GM19463 (cell line): ENCODE measurements around the gene BRF1.

Source experiments
- ATAC-seq: cut with Tn5 transposase; IDR thresholded peaks from one replicate; pipeline ENCODE4 v1.9.1; 2021; ENCODE audit warnings: mild to moderate bottlenecking, moderate library complexity; ENCODE audit not compliant: unreplicated experiment

The BRF1 gene

DNA sequence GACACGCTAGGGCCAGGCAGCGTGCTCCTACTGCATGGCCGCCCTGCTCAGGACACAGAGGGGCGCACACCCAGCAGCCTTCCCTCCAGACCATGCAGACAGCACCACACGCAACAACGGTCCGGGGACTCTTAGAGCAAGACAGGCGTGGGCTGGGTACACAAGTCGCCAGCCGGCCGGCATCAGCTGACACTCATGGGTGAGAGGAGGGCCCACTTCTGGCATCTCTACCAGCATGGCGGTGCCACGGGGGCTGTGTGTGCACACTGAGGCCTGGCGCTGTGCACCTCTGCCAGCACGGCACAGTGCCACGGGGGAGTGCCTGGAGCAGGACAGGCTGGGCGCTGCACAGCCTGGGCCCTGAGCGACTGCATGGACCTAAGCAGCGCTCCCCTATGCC, 59.2 kb downstream of the BRF1 start:
- ATAC-seq, result no peak

DNA sequence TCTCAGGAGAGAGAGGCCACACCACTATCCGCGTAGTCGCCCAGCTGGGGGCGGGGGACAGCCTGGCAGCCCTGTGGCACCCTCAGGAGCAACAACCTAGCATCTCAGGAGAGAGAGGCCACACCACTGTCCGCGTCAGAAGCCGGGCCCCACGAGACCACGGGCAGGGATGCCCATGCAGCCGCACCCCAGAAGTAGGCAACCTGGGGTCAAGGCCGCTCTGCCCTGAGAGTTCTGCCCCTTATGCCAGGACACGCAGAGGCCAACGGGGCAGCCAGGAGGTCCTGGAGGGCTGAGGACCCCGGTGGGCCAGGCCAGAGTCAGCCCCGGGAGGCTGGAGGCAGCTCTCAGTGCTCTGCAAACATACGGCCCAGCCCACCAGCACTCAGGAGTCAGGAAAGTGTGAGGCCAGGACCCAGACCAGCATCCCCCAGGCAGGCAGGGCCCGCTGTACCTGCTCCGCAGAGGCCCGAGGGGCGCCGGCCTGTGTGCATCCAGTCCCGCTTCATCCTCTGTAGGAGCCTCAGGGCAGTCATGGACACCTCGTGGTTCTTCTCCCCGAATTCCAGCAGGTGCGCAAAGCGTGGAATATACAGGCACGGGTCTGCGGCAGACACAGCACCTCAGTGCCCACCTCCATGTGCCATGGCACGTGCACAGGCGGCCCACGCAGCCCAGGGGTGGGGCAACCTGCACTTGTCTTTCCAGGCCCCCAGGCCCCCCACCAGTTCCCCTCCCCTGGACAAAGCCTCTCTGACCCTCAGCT, 59.8 kb downstream of the BRF1 start:
- no peak for ATAC-seq

DNA sequence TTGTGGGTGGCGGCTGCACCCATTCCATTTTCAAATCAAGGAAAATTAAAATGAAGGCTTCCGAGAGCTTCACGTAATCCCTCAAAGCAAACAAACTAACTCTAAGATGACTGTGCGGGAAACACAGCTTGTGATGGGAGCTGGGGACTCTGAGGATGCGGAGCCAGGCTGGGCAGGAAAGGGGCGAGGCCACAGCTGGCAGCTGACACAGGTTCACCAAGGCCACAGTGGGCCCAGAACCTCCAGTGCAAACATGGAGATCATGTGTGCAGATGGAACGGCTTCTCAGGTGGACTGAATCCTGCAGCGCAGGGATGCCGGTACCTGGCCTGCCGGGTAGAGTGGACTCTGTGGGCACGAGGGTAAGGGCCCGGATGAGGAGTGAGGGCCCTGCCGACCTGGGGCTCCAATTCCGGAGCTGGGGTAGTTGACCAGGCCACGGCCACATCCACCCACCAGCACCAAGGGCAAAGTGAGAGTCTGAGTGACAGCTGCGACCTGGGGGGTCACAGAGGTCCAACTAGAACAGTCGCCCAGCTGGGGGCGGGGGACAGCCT, 71.6 kb downstream of the BRF1 start:
- ATAC-seq, result no peak

DNA sequence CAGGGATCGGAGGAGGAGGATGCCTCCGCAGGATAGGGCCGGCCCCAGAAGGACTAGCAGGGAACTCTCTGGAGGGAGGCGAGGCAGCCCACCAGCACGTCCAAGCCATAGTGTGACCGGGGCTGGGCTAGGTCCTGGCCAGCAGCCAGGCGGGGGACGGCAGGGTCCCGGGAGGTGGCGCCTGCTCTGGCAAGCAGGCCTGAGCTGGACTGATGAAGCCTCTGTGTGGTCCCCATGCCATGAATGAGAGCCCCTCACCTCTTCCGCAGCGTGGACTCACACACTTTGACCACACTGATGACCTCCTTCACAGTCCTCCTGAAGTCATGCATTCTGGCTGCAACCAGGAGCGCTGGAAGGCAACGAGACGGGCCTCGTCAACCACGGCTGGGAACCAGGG, 72.2 kb downstream of the BRF1 start:
- no peak for ATAC-seq

DNA sequence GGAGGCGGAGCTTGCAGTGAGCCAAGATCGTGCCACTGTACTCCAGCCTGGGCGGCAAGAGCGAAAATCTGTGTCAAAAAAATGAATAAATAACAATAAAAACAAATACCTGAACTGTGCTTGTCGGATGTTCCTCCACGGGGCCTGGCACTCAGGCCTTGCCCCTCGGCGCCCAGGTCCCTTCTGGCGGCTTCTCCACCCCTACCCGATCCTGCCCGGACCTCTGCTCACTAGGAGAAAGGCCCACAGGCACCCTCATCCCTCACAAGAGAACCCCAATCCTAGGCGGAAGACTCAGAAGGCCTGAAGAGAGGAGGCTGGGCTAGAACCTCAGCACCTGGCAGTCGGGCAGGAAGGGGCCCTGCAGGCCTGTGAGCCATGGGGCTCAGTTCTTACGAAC, 73.5 kb downstream of the BRF1 start:
- no peak for ATAC-seq

DNA sequence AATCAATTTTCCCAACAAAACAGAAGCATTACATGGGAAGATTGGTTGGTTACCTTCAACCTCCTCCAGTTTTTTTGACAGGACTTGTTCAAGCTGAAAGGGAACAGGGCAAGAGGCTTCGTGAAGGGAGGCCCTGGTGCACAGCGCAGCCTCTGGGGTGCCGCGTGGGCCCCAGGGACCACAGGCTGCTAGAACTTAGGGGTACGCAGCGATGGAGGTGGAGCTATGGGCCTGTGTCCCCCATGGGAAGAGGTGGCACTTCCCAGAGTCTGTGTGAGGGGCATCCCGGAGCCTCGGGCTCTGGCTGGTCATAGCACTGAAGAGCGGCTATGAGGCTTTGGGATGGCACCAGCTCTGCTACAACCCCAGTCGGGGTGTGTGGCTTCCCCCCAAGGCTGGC, 74.6 kb downstream of the BRF1 start:
- ATAC-seq, result no peak

DNA sequence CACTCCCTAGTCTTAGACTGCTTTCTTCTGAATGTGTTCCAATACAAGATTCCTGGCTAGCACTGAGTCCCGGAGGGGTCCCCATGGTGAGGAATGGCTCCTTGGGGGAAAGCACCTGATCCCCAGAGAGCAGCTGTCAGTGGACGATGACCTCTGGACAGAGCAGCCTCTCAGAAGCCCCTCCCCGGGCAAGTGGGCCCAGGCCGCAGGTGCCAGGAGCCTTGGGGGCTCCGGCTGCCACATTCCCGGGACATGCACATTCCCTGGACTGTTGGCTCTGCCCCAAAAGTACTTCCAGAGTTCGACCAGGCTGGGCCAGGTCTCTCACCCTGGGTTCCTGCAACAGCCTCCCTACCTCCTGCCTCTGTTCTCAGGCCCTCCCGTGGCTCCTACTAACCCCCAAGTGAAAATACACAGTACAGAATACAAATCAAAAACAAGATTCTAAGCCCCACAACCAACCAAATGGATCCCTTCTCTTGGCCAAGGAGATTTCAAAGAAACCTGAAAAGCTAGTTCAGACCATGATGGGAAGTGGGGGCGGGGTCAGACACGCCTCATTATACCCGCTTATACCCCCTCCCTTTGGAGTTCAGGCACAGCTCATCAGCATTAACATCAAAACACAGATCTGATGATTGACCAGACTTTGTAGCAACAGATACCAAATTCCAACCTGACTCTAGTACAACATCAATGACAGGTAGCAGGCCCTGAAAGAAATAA, 75.8 kb downstream of the BRF1 start:
- no peak for ATAC-seq

DNA sequence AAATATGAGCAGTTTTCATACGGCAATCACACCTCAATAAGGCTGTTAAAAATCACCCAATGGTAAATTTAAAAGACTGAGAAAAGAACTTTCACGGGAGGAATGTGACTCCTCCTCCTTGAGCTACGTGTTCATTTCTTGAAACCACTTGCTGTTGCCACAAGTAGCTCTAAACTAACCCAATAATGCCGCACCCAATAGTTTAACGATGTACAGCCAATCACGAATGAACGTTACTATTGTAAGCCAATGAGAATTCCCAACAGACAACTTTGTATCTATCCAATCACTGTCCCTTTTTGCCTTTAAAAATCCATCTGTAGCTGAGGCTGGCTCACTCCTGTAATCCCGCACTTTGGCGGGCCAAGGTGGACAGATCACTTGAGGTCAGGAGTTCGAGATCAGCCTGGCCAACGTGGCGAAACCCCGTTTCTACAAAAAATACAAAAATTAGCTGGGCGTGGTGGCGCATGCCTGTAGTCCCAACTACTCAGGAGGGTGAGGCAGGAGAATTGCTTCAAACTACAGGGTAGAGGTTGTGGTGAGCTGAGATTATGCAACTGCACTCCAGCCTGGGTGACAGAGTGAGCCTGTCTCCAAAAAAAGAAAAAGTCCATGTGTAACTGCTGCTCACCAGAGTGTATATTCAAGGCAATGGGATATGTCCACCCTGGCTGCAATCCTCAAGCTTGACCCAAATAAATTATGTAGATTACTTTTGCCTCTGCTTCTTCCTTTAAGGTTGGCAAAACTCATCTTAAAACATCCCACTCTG, 76.8 kb downstream of the BRF1 start:
- no peak for ATAC-seq

DNA sequence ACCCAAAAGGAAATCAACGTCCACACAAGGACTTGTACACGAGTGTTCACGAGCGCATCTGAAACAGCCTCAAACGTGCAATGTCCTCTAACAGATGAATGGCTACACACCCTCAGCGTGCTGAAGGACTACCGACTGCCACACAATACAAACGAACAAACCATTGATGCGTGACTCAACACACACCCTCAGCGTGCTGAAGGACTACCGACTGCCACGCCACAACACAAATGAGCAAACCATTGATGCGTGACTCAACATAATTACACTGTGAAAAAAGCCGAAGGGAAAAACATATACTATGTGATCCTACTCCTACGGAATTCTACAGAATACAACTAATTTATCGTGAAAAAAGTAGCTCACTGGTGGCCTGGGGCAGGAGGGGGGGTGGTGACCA, 77.5 kb downstream of the BRF1 start:
- no peak for ATAC-seq

DNA sequence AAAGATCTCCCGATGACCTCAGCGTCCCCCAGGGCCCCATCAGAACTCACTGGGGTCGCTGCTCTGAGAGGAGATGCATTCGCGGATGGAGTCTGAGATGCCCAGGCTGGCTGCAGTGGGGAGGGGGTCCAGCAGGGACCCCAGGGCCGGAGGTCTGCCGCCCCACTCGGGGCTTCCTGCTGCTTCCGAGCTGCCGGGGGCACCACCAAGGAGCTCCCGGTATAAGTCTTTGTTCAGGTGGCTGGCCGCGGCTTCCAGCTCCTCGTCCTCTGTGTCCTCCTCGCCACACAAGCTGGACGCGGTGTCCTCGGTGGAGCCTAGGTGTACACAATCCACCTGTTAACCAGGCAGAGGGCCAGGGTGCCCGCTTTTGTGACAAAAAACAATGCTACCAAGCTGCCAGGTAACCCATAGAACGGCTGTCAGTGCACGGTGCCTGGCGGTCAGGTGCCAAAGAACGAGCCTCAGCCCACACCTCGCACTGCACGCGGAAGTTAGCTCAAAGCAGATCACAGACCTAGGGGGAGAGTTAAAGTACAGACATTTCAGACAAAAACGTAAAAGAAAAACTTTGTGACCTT, 79.1 kb downstream of the BRF1 start:
- no peak for ATAC-seq

DNA sequence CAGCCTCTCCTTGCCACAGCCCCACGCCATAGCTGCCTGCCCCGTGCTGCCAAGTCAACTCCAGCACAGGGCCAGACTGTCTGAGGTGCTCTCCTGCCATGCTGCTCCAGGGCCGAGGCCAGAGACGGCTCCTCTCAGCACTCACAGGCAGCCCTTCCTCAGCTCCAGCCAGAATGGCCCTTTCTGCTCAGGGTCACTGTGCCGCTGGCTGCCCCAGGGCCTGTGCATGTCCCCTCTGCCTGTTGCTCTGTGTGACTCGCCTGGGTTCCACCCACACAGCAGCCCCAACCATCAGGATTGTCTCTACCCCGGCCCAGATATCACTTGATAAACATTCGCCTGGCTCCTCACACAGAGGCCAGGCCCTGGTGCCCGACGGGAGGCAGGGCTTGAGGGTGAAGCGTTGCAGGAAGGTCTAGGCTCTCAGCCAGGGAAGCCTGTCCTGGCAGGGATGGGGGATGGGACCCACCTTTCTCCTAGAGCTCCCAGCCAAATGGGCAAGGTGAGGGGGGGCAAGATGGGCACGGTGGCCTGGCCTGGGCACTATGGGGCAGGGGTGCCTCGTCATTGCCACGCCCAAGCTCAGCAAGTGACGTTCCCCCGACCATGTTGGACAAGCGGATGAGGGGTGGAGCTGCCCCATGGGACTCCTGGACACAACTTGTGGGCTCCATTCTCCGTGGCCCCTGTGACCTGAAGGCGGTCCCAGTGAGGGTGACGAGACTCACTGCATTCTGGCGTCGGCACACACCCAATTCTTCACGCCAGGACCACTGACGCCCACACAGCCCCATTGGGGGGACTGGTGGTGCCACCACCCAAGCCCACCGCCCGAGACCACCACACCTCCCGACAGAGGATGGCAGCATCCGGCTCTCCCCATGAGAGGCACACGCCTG, 79.9 kb downstream of the BRF1 start:
- ATAC-seq, result no peak

DNA sequence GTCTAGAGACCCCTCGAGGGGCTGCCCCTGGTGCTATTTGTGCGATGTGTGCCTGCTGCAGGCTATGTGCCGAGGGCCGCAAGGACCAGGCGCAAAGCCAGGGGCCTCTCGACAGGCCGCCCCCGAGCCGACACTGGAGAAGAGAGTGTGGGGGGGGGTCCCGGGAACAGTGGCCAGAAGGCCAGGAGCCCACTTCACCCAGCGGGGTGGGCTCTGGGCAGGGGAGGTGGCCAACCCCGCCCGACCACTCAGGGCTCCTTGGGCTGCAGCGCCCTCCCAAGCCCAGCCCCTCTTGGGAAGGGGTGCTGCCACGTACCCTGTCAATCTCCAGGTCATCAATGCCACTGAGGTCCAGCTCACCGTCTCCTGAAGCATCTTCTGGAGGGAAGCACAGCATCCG, 81.0 kb downstream of the BRF1 start:
- ATAC-seq, result no peak

DNA sequence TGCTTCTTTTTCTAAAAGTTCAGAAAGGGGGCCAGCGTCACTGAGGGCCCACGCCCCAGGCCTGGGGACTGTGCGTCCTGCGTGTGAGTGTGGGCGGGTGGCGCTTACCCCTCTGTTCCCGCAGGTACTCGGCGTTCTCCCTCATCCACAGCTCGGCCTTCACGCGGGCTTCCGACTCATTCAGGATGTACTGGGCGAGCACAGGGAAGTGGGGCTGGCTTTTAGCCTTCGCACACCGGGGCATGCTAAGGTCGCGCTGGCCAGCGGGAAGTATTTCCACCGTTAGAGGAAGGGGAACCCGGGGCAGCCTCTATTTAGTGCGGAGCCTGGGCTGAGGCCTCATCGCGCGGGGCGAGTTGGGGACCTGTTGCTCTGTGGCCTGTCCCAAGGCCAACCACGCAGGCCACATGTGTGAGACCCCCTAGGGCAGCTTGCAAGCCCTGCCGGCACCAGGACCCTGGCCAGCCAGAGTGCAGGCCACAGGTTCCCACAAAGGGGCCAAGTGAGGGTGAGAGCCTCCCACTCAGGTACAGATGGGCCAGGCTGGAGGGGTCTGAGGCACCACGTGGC, 81.7 kb downstream of the BRF1 start:
- no peak for ATAC-seq

DNA sequence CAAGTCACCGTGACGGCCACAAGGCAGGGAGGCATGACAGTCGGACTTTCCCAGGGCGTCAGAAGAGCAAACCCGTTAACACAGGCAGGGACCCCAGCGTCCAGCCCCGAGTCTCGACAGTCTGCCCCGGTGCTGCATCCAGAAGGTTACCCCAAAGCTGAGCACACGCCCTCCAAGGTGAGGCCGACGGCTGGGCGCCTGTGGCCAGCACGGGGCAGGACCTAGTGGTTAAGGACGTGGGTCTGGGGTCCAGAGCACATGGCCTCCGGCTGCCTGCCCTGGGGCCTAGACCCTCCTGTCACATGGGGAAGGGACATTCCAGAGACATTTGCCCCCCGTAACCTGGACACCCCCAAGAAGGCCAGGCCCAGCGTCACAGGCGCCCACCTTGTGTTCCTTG, 82.2 kb downstream of the BRF1 start:
- no peak for ATAC-seq

DNA sequence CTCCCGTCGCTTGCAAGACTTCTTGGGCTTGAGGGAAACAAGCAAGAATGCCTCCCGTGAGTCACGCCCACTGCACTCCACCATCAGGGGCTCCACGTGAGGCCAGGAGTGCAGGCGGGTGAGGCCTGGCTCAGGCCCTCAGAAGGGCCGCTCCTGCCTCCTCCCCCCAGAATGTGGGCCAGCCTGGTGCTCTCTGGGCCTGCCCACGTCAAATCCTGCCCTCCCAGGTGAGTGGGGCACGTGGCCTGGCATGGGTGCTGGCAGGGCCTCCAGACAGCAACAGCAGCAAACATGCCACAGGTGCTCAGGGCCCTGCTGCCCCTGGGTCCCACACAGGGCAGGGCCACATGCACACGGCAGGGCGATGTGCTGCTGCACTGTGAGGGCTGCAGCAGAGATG, 83.0 kb downstream of the BRF1 start:
- no peak for ATAC-seq

DNA sequence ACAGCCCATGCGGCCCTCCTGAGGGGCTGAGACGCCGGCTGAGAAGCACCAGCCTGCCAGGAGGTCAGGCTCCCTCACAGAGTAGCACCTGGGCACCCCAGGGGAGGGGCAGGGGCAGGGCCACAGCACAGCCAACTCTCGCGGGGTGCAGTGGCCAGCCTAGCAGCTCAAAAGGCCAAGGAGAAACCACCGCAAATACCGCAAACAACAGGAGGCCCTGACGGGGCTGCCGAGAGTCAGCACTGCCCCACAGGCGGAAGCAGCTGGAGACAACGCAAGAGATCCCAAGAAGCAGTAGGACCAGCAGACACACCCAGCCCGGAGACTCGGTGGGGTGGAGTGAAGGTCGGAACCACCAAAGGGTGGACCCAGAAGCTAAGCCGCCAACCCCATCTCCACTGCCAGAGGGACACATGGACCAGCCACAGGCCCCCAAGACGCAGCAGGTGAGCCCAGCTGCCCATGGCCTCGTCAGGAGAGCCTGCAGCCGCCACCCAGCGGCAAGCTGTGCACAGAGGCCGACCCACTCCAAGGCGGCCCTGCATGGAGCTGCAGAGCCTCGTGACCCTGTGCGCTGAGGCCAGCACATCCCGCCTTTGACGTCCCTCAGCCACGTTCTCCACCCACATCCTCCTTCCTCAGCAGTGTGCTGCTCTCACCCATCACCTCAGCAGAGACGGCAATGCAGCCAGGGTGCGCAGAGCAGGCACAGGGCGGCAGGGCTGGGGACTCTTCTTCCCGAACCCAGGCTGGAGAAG, 84.1 kb downstream of the BRF1 start:
- ATAC-seq, result no peak

DNA sequence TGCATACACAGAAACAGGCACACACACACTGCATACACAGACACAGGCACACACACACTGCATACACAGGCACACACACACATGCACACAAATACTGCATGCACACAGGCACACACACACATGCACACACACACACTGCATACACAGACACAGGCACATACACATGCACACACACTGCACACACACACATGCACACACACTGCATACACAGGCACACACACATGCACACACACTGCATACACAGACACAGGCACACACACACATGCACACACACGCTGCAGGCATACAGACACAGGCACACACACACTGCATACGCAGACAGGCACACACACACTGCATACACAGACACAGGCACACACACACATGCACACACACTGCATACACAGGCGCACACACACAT, 85.2 kb downstream of the BRF1 start:
- no peak for ATAC-seq

DNA sequence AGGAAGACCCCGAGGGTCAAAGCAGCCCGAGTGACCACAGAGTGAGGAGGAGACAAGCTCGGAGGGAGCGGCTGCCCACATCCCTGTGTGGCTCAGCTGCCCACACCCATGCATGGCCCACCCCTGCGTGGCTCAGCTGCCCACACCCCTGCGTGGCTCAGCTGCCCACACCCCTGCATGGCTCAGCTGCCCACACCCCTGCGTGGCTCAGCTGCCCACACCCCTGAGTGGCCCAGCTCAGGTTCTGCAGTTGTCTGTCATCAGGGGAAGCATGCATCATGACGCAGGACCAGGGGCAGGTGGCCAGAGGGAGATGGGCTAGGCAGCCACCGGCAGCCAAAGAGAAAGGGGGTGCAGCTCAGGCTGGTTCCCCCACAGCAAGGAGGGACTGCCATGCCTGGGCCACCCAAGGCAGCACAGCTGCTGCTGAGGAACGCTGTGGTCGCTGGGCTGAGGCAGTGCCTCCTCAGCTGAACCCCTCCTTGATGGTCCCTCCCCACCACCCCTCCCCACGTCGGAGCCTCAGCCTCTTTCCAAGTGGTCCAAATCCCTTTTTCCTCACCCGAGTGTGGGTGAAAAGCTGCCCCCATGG, 86.4 kb downstream of the BRF1 start:
- no peak for ATAC-seq

DNA sequence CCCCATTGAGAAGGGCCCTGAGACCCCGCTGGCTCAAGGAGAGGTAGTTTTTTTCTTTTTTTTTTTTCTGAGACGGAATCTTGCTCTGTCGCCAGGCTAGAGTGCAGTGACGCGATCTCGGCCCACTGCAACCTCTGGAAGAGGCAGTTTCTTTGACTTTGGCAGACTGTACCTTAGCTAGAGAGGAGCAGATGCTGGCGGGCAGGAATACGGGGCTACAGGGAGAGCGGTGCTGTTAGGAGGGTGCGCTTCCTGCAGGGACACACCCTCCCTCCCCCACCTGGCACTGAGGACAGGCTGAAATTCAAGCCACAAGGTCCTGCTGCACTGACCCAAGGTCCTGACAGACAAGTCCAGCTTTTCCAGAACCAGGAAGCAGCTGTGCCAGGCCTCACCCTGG, 87.4 kb downstream of the BRF1 start:
- no peak for ATAC-seq
